HG03575 (cell line): ENCODE measurements around the gene TLE2.
"Not testable (repeated sequence)": the region's sequence is repeated elsewhere in the genome, so short reads cannot be mapped to it uniquely, and the experiment has no call there.

Experiments
- ATAC-seq: cut with Tn5 transposase; IDR thresholded peaks from one replicate; pipeline ENCODE4 v1.9.1; 2021; ENCODE audit not compliant: unreplicated experiment, insufficient number of reproducible peaks, low FRiP score; ENCODE audit errors: extremely low read depth

TLE2 gene

GRCh38 chr19:2994588-2995131 is 34.4 kb downstream of the TLE2 start:
- no peak for ATAC-seq

- no peak for ATAC-seq
Measured at GRCh38 chr19:2993579-2993978, 35.5 kb downstream of the TLE2 start.

- ATAC-seq, result no peak
Measured at GRCh38 chr19:2992958-2993357, 36.1 kb downstream of the TLE2 start.

DNA sequence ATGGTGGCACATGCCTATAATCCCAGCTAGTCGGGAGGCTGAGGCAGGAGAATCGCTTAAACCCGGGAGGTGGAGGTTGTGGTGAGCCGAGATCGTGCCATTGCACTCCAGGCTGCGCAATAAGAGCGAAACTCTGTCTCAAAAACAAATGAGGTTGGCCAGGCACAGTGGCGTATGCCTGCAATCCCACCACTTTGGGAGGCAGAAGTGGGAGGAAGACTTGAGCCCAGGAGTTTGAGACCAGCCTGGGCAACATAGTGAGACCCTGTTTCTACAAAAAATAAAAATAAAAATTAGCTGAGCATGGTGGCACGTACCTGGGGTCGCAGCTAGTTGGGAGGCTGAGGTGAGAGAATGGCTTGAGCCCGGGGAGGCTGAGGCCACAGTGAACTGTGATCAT is 36.7 kb downstream of the TLE2 start:
- ATAC-seq, result not testable (repeated sequence)

GRCh38 chr19:2989236-2989946 is 39.7 kb downstream of the TLE2 start:
- ATAC-seq, result no peak

DNA sequence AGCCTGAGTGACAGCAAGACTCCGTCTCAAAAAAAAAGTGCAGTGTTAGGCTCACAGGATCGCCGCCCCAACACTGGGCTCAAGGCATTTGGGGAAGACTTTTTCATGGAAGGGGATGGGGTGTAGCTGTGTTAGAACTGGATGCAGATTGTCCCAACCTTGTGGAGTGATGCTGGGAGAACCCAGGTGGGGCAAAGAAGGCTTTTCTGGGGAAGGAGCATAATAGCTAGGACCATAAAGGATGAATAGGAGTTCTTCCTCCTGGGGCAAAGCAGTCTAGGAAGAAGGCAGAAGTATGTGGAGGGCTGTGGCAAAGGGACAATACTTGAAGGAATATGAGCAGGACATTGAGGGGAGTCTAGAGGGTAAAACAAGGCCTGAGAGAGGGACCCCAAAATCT is 40.5 kb downstream of the TLE2 start:
- no peak for ATAC-seq

DNA sequence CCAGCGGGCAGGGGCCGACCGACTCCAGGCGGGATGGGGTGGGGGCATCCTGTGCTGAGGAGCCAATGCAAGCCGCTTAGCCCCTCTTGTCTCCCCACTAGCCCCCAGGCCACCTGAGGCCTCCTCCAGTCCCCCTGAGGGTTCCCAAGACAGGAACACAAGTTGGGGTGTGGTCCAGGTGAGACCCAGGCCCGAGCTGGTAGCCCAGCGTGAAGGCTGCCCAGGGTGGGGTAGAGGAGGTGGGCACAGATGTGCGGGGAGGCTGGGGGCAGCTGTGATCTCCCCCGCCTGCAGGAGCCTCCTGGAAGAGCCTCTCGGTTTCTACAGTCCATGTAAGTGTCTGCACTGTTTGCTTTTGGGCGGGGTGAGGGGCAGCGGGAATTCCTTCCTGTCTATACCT is 41.3 kb downstream of the TLE2 start:
- no peak for ATAC-seq

DNA sequence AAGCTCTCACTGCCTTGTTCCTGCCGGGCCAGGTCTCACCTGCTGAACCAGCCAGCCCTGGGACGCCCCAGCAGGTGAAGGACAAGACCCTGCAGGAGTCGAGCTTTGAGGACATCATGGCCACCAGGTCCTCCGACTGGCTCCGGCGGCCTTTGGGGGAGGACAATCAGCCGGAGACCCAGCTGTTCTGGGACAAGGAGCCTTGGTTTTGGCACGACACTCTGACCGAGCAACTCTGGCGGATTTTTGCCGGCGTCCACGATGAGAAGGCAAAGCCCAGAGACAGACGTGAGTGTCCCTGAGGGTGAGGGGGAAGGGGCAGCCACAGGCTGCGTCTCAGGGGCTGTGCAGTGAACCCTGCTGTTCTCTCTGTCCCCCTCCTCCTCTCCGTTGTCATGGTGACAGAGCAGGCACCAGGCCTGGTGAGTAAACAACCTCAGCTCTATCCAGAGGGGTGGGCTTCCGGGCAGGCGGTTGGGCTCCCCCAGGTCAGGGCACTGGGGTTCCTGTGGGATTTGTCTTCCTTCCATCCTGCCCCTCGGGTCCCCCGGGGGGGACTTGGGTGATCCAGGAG is 42.0 kb downstream of the TLE2 start:
- no peak for ATAC-seq

- no peak for ATAC-seq
Measured at GRCh38 chr19:2984215-2984528, 44.9 kb downstream of the TLE2 start.

DNA sequence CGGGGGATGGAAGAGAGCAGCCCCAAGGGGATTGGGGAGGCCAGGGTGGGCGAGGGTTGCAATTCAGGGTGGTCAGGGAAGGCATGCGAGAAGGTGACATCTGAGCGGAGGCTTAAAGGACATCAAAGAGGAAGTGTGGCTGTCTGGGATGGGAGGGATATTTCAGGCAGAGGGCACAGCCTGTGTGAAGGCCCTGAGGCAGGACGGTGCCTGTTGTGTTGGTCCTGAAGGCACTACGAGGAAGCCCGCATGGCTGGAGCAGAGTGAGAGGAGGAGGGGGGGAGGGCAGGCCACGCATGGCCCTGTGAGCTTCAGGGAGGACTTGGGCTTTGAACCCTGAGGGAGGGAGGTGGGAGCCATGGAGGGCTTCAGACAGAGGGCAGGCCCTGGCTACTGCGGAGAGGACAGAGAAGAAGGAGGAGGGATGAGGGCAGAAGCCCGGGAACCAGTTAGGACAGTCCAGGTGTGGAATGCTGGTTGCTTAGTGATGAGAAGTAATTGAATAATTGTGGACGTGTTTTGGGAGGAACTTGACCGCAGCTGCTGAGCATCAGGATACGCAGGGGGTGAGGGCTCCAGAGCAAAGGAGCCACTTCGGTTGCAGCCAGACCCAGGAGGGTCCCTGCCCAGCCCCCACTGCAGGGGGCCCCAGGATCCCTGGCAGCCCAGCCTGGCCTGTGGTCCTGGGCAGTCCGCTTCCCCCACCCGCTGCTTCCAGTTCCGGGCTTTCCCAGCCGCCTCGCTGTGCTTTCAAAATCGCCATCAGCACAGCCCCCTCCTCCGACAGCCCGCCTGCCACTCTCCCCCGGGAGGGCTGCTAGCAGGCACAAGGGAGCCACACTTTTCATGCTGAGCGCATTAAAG is 45.5 kb downstream of the TLE2 start:
- ATAC-seq, result no peak

DNA sequence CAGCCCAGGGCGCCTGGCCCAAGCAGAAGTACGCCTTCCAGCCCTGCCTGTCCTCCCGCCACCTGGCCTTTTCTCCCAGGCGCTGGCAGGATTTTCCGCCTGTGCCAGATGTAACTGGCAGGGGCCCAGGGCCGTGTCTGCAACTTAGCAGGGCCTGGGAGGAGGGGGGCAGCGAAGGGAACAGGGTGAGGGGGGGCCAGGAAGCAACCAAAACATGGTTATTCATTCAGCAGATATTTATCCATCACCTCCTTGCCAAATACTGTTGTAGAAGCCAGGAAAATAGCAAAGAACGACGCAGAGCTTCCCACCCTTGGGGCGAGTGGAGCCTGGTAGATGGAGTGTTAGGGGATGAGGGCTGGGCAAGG is 46.1 kb downstream of the TLE2 start:
- no peak for ATAC-seq

DNA sequence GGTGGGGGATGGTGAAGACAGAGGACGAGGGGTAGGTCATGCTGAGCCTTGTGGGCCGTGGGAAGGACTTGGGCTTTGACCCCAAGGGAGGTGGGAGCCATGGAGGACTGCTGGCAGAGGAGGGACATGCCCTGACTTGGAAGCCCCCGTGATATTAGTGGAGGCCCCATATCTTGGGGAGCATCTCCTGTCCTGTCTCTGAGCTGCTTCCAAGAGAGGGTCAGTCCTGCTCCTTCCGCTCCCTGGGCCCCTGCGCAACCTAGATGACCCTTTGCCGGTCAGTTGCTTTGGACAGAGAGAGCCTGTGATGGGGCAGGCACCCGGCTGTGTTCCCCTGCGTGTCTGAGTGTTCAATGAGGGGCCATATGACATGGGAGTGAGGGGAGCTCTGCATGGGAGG is 46.5 kb downstream of the TLE2 start:
- no peak for ATAC-seq

DNA sequence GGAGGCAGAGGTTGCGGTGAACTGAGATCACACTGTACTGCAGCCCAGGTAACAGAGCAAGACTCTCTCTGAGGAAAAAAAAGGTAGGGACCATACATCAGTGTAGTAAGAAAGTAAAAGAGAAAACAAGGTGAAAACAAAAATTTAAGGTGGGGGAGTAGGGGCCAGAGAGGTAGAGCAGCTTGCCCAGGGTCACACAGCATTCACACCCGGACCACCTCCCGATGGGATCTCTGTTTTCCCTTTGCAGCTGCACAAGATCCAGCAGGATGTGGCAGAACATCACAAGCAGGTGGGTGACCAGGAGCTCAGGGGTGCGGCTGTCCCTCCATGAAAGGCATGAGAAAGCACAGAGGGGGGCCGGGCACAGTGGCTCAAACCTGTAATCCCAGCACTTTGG is 47.2 kb downstream of the TLE2 start:
- no peak for ATAC-seq

GRCh38 chr19:2978772-2979171 is 50.3 kb downstream of the TLE2 start:
- ATAC-seq, result no peak

- ATAC-seq, result no peak
Measured at GRCh38 chr19:2978166-2978767, 50.8 kb downstream of the TLE2 start.

GRCh38 chr19:2977746-2978138 is 51.3 kb downstream of the TLE2 start:
- ATAC-seq, result no peak

GRCh38 chr19:2977001-2977745 is 51.9 kb downstream of the TLE2 start, which contains the start of gene TLE6:
Gene TLE6 (plus strand): TSS chr19:2977564. CDS start chr19:2978234, 670 bp downstream.
- peak; percentile 63 for ATAC-seq

GRCh38 chr19:2976609-2977000 is 52.5 kb downstream of the TLE2 start:
- no peak for ATAC-seq
